Measurements from ENCODE around the gene BCAS3. TPM values are rescaled to one million over a fixed set of nuclear protein-coding genes. Genes with fewer than 3 reads are reported as not detected.

Gene BCAS3
- total RNA-seq, 1 experiment from 2014 or later, result 12.2 TPM

DNA sequence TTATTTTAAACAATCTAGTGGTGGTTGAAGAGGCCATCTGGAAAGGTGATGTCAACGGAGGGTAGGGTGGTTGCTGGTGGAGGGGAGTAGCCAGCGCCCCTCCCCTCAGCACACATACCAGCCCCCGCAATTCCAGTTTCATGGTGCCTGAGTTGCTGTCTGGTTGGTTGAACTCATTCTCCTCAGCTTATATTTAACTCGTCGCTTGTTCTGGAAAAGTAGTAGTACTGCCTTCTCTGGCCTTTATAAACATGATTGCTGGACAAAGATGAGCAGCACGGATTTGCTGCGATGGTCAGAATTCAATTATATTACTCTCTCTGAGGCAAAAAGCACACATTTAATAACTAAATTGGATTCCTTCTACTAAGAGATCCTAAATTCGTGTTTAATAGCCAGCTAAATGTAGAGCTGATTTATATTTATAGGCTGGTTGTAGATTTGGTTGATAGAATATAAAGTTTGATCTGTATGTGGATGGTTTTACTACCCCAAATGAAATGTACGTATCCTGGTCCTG lies 484.0 kb downstream of the BCAS3 start:
- no peak for DNase-seq
- Histone ChIP-seq H3K4me3 (no peak overlapping the region), H3K27me3 (no peaks in the 10 kb centered on the region), H3K9me3 (0 out of 2 replicates have a peak, but pooled peaks cover 2% of the 10 kb centered on the region), H3K36me3 (no peaks in the 10 kb centered on the region)

DNA sequence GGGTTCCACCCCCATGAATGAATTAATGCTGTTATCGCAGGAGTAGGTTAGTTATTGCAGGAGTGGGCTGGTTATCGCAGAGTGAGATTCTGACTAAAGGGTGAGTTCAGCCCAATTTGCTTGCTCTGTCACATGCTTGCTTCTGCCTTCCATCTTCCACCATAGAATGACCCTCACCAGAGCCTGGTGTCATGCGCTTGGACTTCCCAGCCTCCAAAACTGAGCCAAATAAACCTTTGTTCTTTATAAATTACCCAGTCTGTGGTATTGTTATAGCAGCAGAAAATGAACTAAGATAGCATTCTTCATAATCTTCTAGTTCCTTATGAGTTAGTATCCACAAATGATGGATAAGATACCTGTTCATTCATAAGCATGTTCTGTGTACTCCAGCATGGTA lies 486.9 kb downstream of the BCAS3 start:
- no peak for DNase-seq
- Histone ChIP-seq H3K4me3 (no peak overlapping the region), H3K9me3 (0 out of 2 replicates have a peak, but pooled peaks cover 2% of the 10 kb centered on the region), H3K36me3 (no peaks in the 10 kb centered on the region), H3K27me3 (no peaks in the 10 kb centered on the region)

DNA sequence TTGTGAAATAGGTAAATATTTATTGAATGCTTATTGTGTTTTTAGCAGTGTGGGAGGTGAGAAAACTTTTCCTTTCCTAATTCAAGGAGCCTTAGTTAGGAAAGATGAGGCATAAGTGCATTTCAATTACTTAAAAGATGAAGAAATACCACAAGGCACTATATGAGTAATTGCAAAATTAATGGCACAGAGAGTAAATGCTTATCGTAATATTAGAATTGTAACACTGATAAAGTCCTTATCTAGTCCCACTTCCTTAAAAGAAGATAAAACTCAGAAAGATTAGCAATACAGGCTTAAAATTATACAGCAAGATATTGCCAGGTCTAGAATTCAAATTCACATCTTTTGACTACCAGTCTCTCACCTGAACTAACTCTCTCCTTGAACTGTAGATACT lies 489.4 kb downstream of the BCAS3 start:
- H3K36me3 ChIP-seq, result no peaks in the 10 kb centered on the region
- no peaks in the 10 kb centered on the region for H3K27me3 ChIP-seq
- H3K9me3 ChIP-seq, result 0 out of 2 replicates have a peak, but pooled peaks cover 2% of the 10 kb centered on the region

DNA sequence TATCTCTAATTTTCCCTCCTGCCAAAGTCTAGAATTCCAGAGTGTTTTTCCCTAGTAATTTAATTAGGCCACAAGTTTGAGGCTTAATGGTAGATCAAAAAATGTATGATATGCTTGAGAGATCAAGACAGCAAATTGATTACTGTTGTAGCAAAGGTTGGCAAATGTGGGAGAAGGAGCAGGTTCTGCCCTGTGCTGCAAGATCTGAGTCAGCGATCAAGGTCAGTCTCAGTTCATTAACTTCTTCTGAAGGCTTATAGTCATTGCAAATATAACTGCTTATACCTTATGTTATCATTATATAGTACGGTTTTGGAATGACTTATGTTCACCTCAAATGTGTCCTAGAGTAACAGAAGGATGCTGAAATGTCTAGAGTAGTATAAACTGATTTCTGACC lies 490.9 kb downstream of the BCAS3 start:
- Histone ChIP-seq H3K9me3 (0 out of 2 replicates have a peak, but pooled peaks cover 2% of the 10 kb centered on the region), H3K27me3 (no peaks in the 10 kb centered on the region), H3K36me3 (no peaks in the 10 kb centered on the region), H3K4me3 (no peak overlapping the region)
- DNase-seq, result no peak

More for the DNA sequence above, 489.4 kb downstream of the BCAS3 start:
- H3K4me3 ChIP-seq, result no peak overlapping the region
- DNase-seq, result no peak

DNA sequence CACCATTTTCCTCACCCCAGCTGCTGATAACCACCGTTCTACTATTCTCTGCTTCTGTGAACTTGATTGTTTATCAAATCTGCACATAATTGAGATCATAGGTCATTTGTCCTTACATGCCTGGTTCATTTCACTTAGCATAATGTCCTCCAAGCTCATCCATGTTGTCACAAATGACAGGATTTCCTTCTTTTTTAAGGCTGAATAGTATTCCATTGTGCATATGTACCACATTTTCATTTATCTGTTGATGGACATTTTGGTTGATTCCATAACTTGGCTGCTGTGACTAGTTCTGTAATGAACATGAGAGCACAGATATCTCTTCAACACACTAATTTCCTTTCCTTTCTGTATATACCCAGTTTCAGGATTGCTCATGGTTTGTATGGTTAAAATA lies 496.7 kb downstream of the BCAS3 start:
- Histone ChIP-seq H3K36me3 (no peaks in the 10 kb centered on the region), H3K9me3 (no peaks in the 10 kb centered on the region), H3K4me3 (no peak overlapping the region), H3K27me3 (no peaks in the 10 kb centered on the region)
- no peak for DNase-seq

DNA sequence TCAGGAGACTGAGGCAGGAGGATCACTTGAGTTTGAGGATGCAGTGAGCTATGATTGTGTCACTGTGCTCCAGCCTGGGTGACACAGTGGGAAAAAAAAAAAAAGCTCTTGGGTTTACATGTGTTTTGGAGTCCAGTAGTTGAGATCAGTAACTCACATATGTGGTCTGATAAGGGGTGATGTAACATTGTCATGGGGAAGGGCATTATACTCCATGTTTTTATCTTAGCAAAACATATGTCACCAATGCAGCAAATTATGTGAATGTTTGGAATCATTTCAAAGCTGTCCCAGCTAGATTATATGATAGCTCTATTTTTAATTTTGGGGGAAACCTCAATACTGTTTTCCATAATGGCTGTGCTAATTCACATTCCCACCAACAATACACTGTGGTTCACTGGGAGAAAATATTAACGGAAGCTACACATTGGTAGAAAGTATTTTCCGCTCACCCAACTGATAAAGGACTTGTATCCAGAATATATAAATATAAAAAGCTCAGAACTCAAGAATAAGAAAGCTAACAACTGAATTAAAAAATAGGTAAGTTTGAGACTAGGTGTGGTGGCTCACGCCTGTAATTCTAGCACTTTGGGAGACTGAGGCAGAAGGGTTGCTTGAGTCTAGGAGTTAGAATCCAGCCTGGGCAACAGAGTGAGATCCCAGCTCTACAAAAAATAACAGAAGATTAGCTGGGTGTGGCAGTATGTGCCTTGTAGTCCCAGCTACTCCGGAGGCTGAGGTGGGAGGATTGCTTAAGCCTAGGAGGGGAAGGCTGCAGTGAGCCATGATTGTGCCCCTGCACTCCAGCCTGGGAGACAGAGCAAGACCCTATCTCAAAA lies 497.9 kb downstream of the BCAS3 start:
- no peaks in the 10 kb centered on the region for H3K9me3 ChIP-seq
- no peak for DNase-seq
- no peak overlapping the region for H3K4me3 ChIP-seq
- no peaks in the 10 kb centered on the region for H3K27me3 ChIP-seq
- no peaks in the 10 kb centered on the region for H3K36me3 ChIP-seq

DNA sequence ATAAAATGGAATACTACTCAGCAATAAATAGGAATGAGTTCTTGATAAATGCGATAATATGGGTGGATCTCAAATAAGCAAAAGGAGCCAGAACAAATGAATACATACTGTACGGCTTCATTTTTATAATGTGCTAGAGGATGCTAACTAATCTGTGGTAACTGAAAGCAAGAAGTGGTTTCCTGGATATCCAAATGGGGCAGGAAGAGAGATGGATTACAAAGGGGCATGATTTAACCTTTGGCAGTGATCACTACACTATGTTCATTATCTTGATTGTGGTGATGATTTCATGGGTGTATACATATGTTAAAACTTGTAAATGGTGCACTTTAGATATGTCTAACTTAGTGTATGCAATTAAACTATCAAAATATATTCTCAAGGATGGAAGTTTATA lies 499.7 kb downstream of the BCAS3 start:
- H3K4me3 ChIP-seq, result no peak overlapping the region
- DNase-seq, result no peak
- H3K36me3 ChIP-seq, result no peaks in the 10 kb centered on the region
- no peaks in the 10 kb centered on the region for H3K27me3 ChIP-seq
- H3K9me3 ChIP-seq, result no peaks in the 10 kb centered on the region

DNA sequence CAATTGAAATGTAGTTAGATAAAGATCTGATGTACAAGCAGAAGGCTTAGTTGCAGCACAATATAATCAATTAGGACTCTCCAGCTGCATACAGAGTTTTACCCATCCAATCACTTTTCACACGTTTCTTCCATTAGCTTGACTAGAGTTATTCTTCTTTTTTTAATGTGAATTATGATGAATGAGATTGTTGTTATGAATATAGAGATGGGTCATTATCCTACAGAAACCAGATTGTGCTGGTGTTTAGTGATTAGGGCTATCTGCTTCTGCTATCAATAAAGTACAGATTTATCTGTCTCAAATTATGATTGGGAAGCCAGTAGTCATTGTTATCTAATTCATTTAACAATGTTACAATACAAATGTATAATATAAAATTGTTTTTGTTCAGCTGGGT lies 500.6 kb downstream of the BCAS3 start:
- H3K9me3 ChIP-seq, result no peaks in the 10 kb centered on the region
- no peaks in the 10 kb centered on the region for H3K36me3 ChIP-seq
- no peaks in the 10 kb centered on the region for H3K27me3 ChIP-seq
- no peak for DNase-seq
- H3K4me3 ChIP-seq, result no peak overlapping the region

DNA sequence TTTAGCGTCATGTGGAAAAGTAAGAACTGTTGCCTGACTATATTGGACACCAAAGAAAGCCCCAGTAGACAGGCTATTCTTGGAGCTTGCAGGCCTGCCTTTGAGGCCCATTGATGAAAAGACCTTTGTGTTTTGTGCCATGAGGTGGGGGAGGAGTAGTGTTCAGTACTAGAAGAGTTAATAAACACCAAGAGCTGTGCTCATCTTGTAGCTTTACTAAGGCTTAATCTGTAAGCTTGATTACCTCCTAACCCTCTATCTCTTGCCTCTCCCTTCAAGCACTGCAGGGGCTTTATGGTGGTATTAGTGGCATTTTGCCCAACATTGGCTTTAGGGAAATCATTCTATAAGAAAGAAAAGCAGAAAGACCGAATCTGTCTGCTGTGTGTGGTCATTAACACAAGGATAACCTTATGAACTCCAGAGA lies 501.7 kb downstream of the BCAS3 start:
- H3K4me3 ChIP-seq, result no peak overlapping the region
- no peaks in the 10 kb centered on the region for H3K9me3 ChIP-seq
- DNase-seq, result no peak
- H3K36me3 ChIP-seq, result no peaks in the 10 kb centered on the region
- no peaks in the 10 kb centered on the region for H3K27me3 ChIP-seq

DNA sequence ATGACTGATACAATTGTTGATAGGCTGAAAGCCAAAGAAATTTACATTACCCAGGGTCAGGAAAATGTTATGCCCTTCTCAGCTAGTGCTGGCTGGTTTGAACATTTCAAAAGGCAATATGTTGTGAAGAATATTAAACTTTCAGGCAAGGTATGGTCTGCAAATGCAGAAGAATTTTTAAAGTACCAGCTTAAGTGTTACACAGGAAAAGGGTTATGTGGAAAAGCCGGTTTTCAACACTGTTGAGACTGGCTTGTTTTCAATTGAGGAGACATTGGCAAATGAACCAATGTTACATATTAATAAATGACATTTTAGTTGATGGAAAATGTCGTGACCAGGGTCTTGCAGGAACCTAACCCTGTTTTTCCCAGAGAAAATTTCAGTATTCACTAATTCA lies 506.1 kb downstream of the BCAS3 start:
- no peak for DNase-seq
- H3K9me3 ChIP-seq, result no peaks in the 10 kb centered on the region
- no peaks in the 10 kb centered on the region for H3K36me3 ChIP-seq
- H3K27me3 ChIP-seq, result no peaks in the 10 kb centered on the region
- H3K4me3 ChIP-seq, result no peak overlapping the region

DNA sequence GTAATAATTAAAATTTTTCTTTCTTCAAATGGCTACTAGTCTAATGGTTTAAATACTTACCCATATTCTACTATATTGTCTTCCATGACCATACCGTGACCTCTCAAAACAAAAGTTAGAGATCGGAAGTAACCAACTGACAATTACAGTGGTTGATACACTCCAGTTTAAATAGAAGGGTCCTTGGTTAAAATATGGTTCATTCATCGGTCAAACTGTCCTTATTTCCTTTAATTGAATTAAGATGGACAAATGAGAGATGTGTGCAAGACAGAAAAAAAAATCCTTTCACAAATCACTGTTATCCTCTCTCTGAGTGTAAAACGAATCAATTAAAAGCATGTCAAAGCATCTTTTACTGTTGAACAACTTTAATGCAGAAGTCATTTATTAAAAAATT lies 507.7 kb downstream of the BCAS3 start:
- DNase-seq, result no peak
- Histone ChIP-seq H3K4me3 (no peak overlapping the region), H3K36me3 (no peaks in the 10 kb centered on the region), H3K27me3 (no peaks in the 10 kb centered on the region), H3K9me3 (no peaks in the 10 kb centered on the region)

DNA sequence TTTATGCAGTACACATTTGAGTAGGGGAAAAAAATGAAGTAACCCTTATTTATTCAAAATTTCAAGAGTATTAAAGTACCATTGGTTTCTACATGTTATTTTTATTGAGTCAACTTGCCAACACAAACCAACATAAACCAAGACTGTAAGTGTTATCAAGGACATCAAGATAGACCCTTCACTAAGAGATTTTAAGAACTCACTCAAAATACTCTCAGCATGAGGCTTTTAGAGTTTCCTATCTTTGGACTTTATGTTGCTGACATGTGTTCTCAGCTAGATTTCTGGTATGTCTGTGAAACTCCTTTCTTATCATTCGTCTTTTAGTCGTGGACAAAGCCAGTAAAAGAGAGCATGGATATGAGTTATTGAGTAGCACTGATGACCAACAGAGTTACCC lies 509.4 kb downstream of the BCAS3 start:
- Histone ChIP-seq H3K27me3 (no peaks in the 10 kb centered on the region), H3K4me3 (no peak overlapping the region), H3K36me3 (no peaks in the 10 kb centered on the region), H3K9me3 (no peaks in the 10 kb centered on the region)
- no peak for DNase-seq

DNA sequence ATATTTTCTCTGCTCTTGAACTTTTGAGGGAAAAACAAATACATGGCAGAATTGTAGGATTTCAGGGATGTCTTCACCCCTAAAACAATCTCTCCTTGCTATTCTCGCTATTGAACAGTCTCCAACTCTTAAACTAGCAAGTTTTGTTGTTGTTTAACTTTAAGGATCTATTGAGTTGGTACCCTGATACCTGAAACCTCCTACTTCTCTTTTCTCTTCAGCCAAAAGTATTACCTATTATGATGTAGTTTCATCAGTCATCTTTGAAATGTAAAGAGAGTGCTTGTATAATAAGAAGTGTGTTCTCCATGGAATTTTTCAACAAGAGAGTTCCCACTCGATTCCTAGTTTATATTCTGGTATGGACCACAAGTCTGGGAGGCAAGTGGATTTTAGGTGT lies 510.4 kb downstream of the BCAS3 start:
- DNase-seq, result no peak
- Histone ChIP-seq H3K27me3 (no peaks in the 10 kb centered on the region), H3K9me3 (peaks cover 6% of the 10 kb centered on the region; the same call in 1 of the 2 replicates), H3K36me3 (no peaks in the 10 kb centered on the region), H3K4me3 (no peak overlapping the region)

DNA sequence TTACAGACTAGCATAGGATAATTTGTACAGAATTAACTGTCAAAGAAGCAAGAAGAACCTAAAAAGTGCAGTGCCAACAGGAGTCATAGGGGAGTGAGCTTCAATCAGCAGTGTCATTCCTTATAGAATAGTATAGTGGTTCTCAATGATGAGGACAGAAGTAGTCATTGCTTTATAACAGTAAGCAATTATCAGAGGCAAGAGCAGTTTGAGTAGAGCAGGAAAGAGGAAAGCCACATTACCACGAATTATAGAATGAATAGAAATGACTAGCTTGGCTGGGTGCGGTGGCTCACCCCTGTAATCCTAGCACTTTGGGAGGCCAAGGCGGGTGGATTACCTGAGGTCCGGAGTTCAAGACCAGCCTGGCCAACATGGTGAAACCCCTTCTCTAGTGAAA lies 512.3 kb downstream of the BCAS3 start:
- Histone ChIP-seq H3K4me3 (no peak overlapping the region), H3K36me3 (no peaks in the 10 kb centered on the region), H3K27me3 (no peaks in the 10 kb centered on the region), H3K9me3 (peaks cover 6% of the 10 kb centered on the region; the same call in 1 of the 2 replicates)
- DNase-seq, result no peak

DNA sequence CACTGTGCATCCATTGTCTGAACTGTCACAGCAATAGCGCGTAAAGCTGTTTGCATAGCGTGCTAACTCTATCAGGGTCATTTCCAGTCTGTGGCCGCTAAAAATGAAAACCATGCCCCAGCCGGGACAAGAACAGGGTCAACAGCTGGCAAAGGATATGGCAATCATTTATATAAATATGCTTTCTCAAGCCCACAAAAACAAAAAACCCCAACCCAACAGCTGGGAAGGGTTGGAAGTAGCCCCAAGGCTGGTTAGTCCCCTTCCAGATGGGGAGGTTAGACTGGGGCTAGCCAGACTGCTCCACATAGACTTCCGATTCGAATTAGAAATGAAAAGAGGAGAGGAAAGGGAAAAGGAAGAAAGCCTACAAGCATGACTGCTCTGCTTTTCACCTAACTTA lies 518.7 kb downstream of the BCAS3 start:
- DNase-seq, result no peak
- no peaks in the 10 kb centered on the region for H3K36me3 ChIP-seq
- H3K27me3 ChIP-seq, result no peaks in the 10 kb centered on the region
- H3K4me3 ChIP-seq, result no peak overlapping the region
- H3K9me3 ChIP-seq, result peaks cover 6% of the 10 kb centered on the region; the same call in 1 of the 2 replicates

DNA sequence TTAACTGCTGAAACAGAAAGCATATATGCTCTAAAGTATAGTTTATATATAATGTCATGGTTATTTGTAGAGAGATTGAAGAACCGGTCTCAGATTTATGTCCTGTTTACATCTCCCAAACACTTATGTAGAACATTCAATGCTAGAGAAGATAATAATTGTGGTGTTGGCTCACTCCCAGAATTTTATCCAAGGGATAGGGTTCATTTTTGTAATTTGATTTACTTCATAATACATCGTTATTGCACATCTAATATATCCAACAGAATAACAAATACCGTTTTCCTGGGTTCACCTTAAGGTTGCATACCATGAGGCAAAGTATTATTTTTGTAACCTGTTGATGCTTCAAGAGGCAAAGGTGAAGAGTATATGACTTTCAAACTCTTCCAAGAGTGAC lies 519.1 kb downstream of the BCAS3 start:
- Histone ChIP-seq H3K27me3 (no peaks in the 10 kb centered on the region), H3K9me3 (peaks cover 6% of the 10 kb centered on the region; the same call in 1 of the 2 replicates), H3K36me3 (no peaks in the 10 kb centered on the region), H3K4me3 (no peak overlapping the region)
- no peak for DNase-seq

DNA sequence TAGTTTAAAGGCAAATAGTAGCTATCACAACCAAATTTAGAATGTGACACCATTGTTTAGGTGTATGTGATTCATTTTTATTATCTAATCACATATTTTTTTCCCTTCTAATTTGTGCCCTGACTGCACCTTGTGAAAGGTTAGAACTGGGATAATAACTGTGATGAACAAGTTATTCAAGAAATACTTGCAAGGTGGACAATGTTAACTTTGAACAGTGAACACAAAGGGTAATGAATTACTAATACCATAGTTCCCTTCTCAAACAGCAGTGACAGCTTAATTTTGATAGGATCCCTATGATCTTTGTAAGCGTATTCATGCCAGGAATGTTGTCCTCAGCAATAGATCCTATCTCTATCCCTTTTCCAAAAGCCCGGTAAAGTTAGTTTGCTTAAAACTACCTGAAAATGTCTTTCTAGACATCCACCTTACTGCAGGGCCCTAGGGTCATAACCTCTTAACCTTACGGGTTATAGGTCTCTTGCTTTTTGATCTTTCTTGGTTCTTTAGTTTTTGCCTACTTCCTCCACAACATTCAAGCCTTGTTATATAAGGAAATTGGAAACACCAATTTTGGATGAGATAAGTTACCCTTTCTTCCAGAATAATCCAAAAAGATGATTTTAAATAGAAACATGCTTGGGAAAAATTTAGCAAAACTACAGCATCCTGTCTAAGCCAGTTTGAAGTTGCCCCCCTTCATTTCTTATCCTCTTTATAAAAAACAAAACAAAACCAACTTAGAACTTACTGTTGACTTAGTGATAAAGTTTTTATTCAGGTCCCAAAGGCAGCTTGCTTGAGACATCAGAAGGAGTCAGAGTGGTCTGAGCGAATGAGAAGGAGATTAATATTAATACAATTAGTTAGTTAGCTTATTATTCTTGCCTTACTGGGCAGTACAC lies 522.0 kb downstream of the BCAS3 start:
- no peaks in the 10 kb centered on the region for H3K9me3 ChIP-seq
- no peak for DNase-seq
- no peaks in the 10 kb centered on the region for H3K27me3 ChIP-seq
- H3K4me3 ChIP-seq, result no peak overlapping the region
- H3K36me3 ChIP-seq, result no peaks in the 10 kb centered on the region

Data from MG63 (cell line).